Left lung (tissue), 10 donors: Measurements from ENCODE around the gene MXD4. TPM values are rescaled to one million over a fixed set of nuclear protein-coding genes. Genes with fewer than 3 reads are reported as not detected.
"Not testable (repeated sequence)": the region's sequence is repeated elsewhere in the genome, so short reads cannot be mapped to it uniquely, and the experiment has no call there.

Source experiments
- ATAC-seq: fragments of 200-7000 bp; cut with Tn5 transposase; one replicate; pipeline ENCODE4 v1.9.1; 2020; ENCODE audit warnings: moderate library complexity
- DNase-seq, 4 donors: peaks; one replicate each; pipeline ENCODE4 v3.0.0-alpha.2; 2013 to 2020
- H3K27ac ChIP-seq, 2 donors: fragments of 200-600 bp; sonication (generic) in 1 of 2; one replicate each; pipeline versions ENCODE4 v1.5.0 to v1.8.0; 2020 to 2021
- H3K27me3 ChIP-seq, 2 donors: fragments of 200-600 bp; sonication (generic) in 1 of 2; one replicate each; pipeline versions ENCODE4 v1.5.0 to v1.8.0; 2020 to 2021
- H3K36me3 ChIP-seq, 2 donors: fragments of 200-600 bp; sonication (generic) in 1 of 2; one replicate each; pipeline versions ENCODE4 v1.5.0 to v1.8.0; 2020 to 2021
- H3K4me1 ChIP-seq, 2 donors: fragments of 200-600 bp; one replicate each; pipeline ENCODE4 v1.8.0; 2021
- H3K4me3 ChIP-seq, 2 donors: fragments of 200-600 bp; sonication (generic) in 1 of 2; one replicate each; pipeline versions ENCODE4 v1.5.0 to v1.8.0; 2020 to 2021; ENCODE audit warnings: mild to moderate bottlenecking in 1 of 2
- H3K9me3 ChIP-seq, 2 donors: fragments of 200-600 bp; sonication (generic) in 1 of 2; one replicate each; pipeline versions ENCODE4 v1.5.0 to v1.8.0; 2020 to 2021
- intact Hi-C, 2 donors: fragments of 100-400 bp; cut with DNase I; formaldehyde crosslinking; loops; one replicate each; pipeline versions ENCODE4 v1.11.2 to v1.14.2; 2022
- polyA plus RNA-seq, 6 donors: library from polyadenylated mRNA; unstranded; fragments of 120-200 nt; gene quantifications; one replicate each; pipeline ENCODE4 v1.2.1, GENCODE V29; 2013; ENCODE audit not compliant: insufficient read length in 6 of 6
- total RNA-seq, 2 donors: library from RNA; stranded (reverse); fragmentation: NEBNext Ultra II Directional; extraction: Animal tissue kit (Norgen Biotek cat#: 25700); gene quantifications; one replicate each; pipeline ENCODE4 v1.2.1, GENCODE V29; 2021
- TF ChIP-seq, protein P1 (sequence below), 2 donors: fragments of 200-600 bp; sonication (generic) in 1 of 2; IDR thresholded peaks; one replicate each; pipeline versions ENCODE4 v1.5.0 to v1.8.0; 2021; ENCODE audit warnings: antibody characterized with exemption in 2 of 2
- donor health status: DM: no; HTN: yes; CAD: no.
- donor health status: DM: no; HTN: no; CAD: no.

The MXD4 gene
- total and polyA plus RNA-seq, 8 donors: 52.4 to 113 (median 81.9) TPM

- no peaks in the 10 kb centered on the region for H3K9me3 ChIP-seq
- H3K36me3 ChIP-seq: peaks cover 0 to 15% of the 10 kb centered on the region in 2 donors
- TF ChIP-seq, protein P1, sequence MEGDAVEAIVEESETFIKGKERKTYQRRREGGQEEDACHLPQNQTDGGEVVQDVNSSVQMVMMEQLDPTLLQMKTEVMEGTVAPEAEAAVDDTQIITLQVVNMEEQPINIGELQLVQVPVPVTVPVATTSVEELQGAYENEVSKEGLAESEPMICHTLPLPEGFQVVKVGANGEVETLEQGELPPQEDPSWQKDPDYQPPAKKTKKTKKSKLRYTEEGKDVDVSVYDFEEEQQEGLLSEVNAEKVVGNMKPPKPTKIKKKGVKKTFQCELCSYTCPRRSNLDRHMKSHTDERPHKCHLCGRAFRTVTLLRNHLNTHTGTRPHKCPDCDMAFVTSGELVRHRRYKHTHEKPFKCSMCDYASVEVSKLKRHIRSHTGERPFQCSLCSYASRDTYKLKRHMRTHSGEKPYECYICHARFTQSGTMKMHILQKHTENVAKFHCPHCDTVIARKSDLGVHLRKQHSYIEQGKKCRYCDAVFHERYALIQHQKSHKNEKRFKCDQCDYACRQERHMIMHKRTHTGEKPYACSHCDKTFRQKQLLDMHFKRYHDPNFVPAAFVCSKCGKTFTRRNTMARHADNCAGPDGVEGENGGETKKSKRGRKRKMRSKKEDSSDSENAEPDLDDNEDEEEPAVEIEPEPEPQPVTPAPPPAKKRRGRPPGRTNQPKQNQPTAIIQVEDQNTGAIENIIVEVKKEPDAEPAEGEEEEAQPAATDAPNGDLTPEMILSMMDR (IDR thresholded peaks at IDR 0.05): no peak
- peaks cover 0 to 5% of the 10 kb centered on the region in 2 donors for H3K4me1 ChIP-seq
- H3K27ac ChIP-seq: no peak overlapping the region
- no peaks in the 10 kb centered on the region for H3K27me3 ChIP-seq
- intact Hi-C loops: no loop called here
- no peak overlapping the region for H3K4me3 ChIP-seq
- ATAC-seq (peak; percentile 15), DNase-seq (no peak)
Measured at GRCh38 chr4:2219233-2219760, 42.6 kb downstream of the MXD4 start.

GRCh38 chr4:2218436-2218835 lies 43.5 kb downstream of the MXD4 start:
- no peak for ATAC-seq

GRCh38 chr4:2217726-2218125 lies 44.2 kb downstream of the MXD4 start:
- Histone ChIP-seq H3K27ac (no peak overlapping the region), H3K4me1 (peaks cover 0 to 5% of the 10 kb centered on the region in 2 donors), H3K4me3 (no peak overlapping the region), H3K36me3 (peaks cover 0 to 8% of the 10 kb centered on the region in 2 donors), H3K27me3 (no peaks in the 10 kb centered on the region), H3K9me3 (no peaks in the 10 kb centered on the region)
- intact Hi-C loops: no loop called here
- TF ChIP-seq, protein P1 (IDR thresholded peaks at IDR 0.05): no peak
- ATAC-seq: no peak
- no peak for DNase-seq

More at GRCh38 chr4:2218436-2218835, 43.5 kb downstream of the MXD4 start:
- H3K27me3 ChIP-seq: no peaks in the 10 kb centered on the region
- peaks cover 0 to 5% of the 10 kb centered on the region in 2 donors for H3K4me1 ChIP-seq
- TF ChIP-seq, protein P1 (IDR thresholded peaks at IDR 0.05): no peak
- H3K36me3 ChIP-seq: peaks cover 0 to 15% of the 10 kb centered on the region in 2 donors
- H3K4me3 ChIP-seq: no peak overlapping the region
- intact Hi-C loops: no loop called here
- H3K27ac ChIP-seq: no peak overlapping the region
- DNase-seq: no peak
- no peaks in the 10 kb centered on the region for H3K9me3 ChIP-seq

GRCh38 chr4:2212831-2213230 lies 49.1 kb downstream of the MXD4 start:
- no peaks in the 10 kb centered on the region for H3K27me3 ChIP-seq
- ATAC-seq: no peak
- no peak overlapping the region for H3K4me3 ChIP-seq

GRCh38 chr4:2202789-2203188 lies 59.1 kb downstream of the MXD4 start:
- intact Hi-C loops, H3K4me3 ChIP-seq, H3K9me3 ChIP-seq, DNase-seq, ATAC-seq, H3K36me3 ChIP-seq, H3K27ac ChIP-seq, H3K4me1 ChIP-seq, H3K27me3 ChIP-seq: not testable (repeated sequence)

More at GRCh38 chr4:2212831-2213230, 49.1 kb downstream of the MXD4 start:
- Histone ChIP-seq H3K9me3 (no peaks in the 10 kb centered on the region), H3K27ac (no peak overlapping the region), H3K36me3 (peaks cover 0 to 1% of the 10 kb centered on the region in 2 donors), H3K4me1 (no peaks in the 10 kb centered on the region)
- intact Hi-C loops: no loop called here
- TF ChIP-seq, protein P1 (IDR thresholded peaks at IDR 0.05): no peak
- DNase-seq: no peak

Other genes starting within 250 kb of the MXD4 start
- gene NAT8L, start 202.8 kb downstream of the MXD4 start, total RNA-seq: under 1 TPM; 0.23 to 0.24 TPM
- gene NAT8L, start 202.8 kb downstream of the MXD4 start, polyA plus RNA-seq: 1 to 10 TPM; 3.4 to 7.3 (median 5.2) TPM
- gene HAUS3, start 20.0 kb downstream of the MXD4 start, total RNA-seq: 10 to 100 TPM in 1 of 2 donors, 1 to 10 TPM in 1; 9.7 to 13.3 TPM
- gene HAUS3, start 20.0 kb downstream of the MXD4 start, polyA plus RNA-seq: 10 to 100 TPM; 19.5 to 26.7 (median 24.1) TPM
- gene POLN, start 20.0 kb downstream of the MXD4 start, total RNA-seq: 1 to 10 TPM; 3.3 to 3.6 TPM
- 1 to 10 TPM; 2.7 to 5.7 (median 4.3) TPM for gene POLN, start 20.0 kb downstream of the MXD4 start, polyA plus RNA-seq
- 10 to 100 TPM; 12.0 to 12.4 TPM for gene ZFYVE28, start 156.5 kb upstream of the MXD4 start, total RNA-seq
- gene ZFYVE28, start 156.5 kb upstream of the MXD4 start, polyA plus RNA-seq: 1 to 10 TPM; 2.2 to 4.2 (median 3.8) TPM
- gene CFAP99, start 156.8 kb upstream of the MXD4 start, total RNA-seq: 1 to 10 TPM; 1.3 to 2.6 TPM
- gene CFAP99, start 156.8 kb upstream of the MXD4 start, polyA plus RNA-seq: 1 to 10 TPM in 4 of 6 donors, under 1 TPM in 2; 0.41 to 2.1 (median 1.4) TPM
- gene RNF4, start 207.0 kb upstream of the MXD4 start, total RNA-seq: 10 to 100 TPM; 42.2 to 46.2 TPM
- gene RNF4, start 207.0 kb upstream of the MXD4 start, polyA plus RNA-seq: 10 to 100 TPM; 59.3 to 68.4 (median 64.3) TPM